DOHH2 (cell line): Measurements from ENCODE around the gene CXorf65.

ENCODE experiments used
- H3F3A ChIP-seq: fragments of 200-600 bp; sonication (generic), shearing (Covaris generic); 2 replicates; pipeline ENCODE4 v1.6.0; 2016; ENCODE audit warnings: antibody characterized with exemption, mild to moderate bottlenecking; ENCODE audit not compliant: control insufficient read depth, insufficient read depth
- H3K27ac ChIP-seq: fragments of 200-600 bp; sonication (generic); 2 replicates; pipeline ENCODE4 v1.5.1; 2014; ENCODE audit warnings: low read depth, mild to moderate bottlenecking, low read length, moderate library complexity
- H3K27me3 ChIP-seq: fragments of 200-600 bp; sonication (generic); 2 replicates; pipeline ENCODE4 v1.6.1; 2014; ENCODE audit warnings: mild to moderate bottlenecking, low read length, mixed read lengths; ENCODE audit not compliant: control insufficient read depth
- H3K36me3 ChIP-seq: fragments of 200-600 bp; sonication (generic); 2 replicates; pipeline ENCODE4 v1.6.1; 2014; ENCODE audit warnings: mild to moderate bottlenecking, low read length, moderate library complexity, mixed read lengths; ENCODE audit not compliant: control insufficient read depth
- H3K4me1 ChIP-seq: fragments of 200-600 bp; sonication (generic); 2 replicates; pipeline ENCODE4 v1.6.1; 2014; ENCODE audit warnings: mild to moderate bottlenecking, low read length, mixed read lengths; ENCODE audit not compliant: control insufficient read depth
- H3K4me2 ChIP-seq: fragments of 200-600 bp; sonication (generic); 2 replicates; pipeline ENCODE4 v1.6.0; 2014; ENCODE audit warnings: mild to moderate bottlenecking, low read length, moderate library complexity
- H3K4me3 ChIP-seq: fragments of 200-600 bp; sonication (generic); 2 replicates; pipeline ENCODE4 v1.5.1; 2014; ENCODE audit warnings: mild to moderate bottlenecking, low read length, mixed read lengths
- H3K79me2 ChIP-seq: fragments of 200-600 bp; sonication (generic); 2 replicates; pipeline ENCODE4 v1.6.1; 2014; ENCODE audit warnings: mild to moderate bottlenecking, low read length, mixed read lengths; ENCODE audit not compliant: control insufficient read depth
- H3K9me2 ChIP-seq: fragments of 200-600 bp; sonication (generic); replicated peaks from 2 replicates; pipeline ENCODE4 v1.6.1; 2014; ENCODE audit warnings: mild to moderate bottlenecking, low read length, mixed read lengths; ENCODE audit not compliant: control insufficient read depth
- H3K9me3 ChIP-seq: fragments of 200-600 bp; sonication (generic); 2 replicates; pipeline ENCODE4 v1.6.1; 2014; ENCODE audit warnings: antibody characterized with exemption, low read length, mixed read lengths; ENCODE audit not compliant: control insufficient read depth, insufficient read depth
- H4K20me1 ChIP-seq: fragments of 200-600 bp; sonication (generic); 2 replicates; pipeline ENCODE4 v1.6.0; 2014; ENCODE audit warnings: low read depth, mild to moderate bottlenecking, antibody characterized with exemption, low read length, moderate library complexity; ENCODE audit not compliant: control insufficient read depth, insufficient read depth
- EZH2phosphoT487 ChIP-seq: fragments of 200-600 bp; sonication (generic); IDR thresholded peaks from 2 replicates; pipeline ENCODE4 v1.6.1; 2017; ENCODE audit warnings: borderline replicate concordance, mild to moderate bottlenecking, antibody characterized with exemption, low read length, moderate library complexity, mixed read lengths
- TF ChIP-seq, protein P1 (sequence below): fragments of 200-600 bp; sonication (generic); IDR thresholded peaks from one replicate; pipeline ENCODE4 v1.5.1; 2014; ENCODE audit warnings: antibody characterized with exemption, mild to moderate bottlenecking, low read depth, low read length; ENCODE audit not compliant: poor library complexity, severe bottlenecking

CXorf65 gene

DNA sequence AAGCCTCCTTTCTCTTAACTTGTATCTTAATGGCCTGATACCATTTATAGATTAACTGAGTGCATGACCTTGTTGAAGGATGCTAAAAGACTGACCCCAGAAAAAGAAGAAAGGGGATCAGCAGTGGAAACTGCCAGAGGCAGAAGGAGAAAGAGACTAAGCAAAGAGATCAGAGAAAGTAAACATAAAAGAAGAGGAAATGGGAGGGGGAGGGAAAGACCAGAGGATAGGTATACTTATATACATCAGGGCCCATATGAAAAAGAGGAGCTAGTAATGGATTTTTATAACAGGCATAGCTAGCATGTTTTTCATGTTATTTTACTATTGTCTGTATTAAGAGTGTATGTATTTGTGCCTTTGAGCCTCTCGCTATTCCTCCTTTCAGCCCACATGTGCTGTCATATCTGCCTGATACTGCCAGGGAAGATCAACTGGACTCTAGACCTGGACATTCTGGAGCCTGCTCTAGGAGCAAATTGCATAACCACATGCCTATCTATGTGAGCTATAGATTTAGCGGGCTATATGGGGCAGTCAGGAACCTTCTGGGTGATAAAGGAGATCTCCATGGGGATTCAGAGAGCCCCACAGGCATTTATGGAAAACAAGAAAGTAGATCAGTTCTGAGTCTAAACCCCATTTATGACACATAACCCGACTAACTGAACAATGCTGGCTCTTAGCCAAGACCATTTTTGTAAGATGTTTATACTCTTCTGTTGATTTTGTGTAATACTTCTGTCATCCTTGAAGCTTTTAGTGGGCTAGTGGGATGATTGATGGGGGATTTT is 25.0 kb downstream of the CXorf65 start:
- Histone ChIP-seq H3K4me2 (no peak overlapping the region), H3K27ac (no peak overlapping the region)
- TF ChIP-seq EZH2phosphoT487: no peak
- TF ChIP-seq, protein P1, sequence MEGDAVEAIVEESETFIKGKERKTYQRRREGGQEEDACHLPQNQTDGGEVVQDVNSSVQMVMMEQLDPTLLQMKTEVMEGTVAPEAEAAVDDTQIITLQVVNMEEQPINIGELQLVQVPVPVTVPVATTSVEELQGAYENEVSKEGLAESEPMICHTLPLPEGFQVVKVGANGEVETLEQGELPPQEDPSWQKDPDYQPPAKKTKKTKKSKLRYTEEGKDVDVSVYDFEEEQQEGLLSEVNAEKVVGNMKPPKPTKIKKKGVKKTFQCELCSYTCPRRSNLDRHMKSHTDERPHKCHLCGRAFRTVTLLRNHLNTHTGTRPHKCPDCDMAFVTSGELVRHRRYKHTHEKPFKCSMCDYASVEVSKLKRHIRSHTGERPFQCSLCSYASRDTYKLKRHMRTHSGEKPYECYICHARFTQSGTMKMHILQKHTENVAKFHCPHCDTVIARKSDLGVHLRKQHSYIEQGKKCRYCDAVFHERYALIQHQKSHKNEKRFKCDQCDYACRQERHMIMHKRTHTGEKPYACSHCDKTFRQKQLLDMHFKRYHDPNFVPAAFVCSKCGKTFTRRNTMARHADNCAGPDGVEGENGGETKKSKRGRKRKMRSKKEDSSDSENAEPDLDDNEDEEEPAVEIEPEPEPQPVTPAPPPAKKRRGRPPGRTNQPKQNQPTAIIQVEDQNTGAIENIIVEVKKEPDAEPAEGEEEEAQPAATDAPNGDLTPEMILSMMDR: no peak

DNA sequence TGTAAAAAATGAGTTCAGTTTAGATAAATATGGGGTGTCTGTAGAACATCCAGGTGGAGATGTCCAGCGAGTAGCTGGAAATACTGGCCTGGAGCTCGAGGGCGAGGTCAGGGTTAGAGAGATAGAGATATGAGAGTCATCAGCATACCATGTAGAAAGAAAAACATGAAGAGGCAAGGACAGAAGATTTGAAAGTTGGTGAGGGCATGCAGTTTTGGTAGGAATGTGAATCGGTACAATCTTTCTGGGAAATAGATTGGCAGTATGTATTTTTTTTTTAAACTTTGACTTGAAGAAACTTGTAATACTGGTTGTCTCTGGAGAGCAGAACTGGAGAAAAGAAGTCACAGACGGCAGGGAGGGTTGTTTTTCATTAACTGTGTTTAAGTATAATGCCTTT is 36.0 kb downstream of the CXorf65 start:
- peaks cover 6% of the 10 kb centered on the region for H3K27me3 ChIP-seq
- no peak overlapping the region for H3K4me2 ChIP-seq
- H3K9me2 ChIP-seq: no peaks in the 10 kb centered on the region
- TF ChIP-seq, protein P1: no peak
- TF ChIP-seq EZH2phosphoT487: no peak
- no peaks in the 10 kb centered on the region for H3F3A ChIP-seq
- peaks cover 10% of the 10 kb centered on the region for H3K4me1 ChIP-seq
- H4K20me1 ChIP-seq: no peaks in the 10 kb centered on the region
- peaks cover 23% of the 10 kb centered on the region for H3K79me2 ChIP-seq
- H3K9me3 ChIP-seq: no peaks in the 10 kb centered on the region
- H3K36me3 ChIP-seq: no peaks in the 10 kb centered on the region
- no peak overlapping the region for H3K27ac ChIP-seq
- H3K4me3 ChIP-seq: no peak overlapping the region

More for the DNA sequence above, 25.0 kb downstream of the CXorf65 start:
- no peaks in the 10 kb centered on the region for H4K20me1 ChIP-seq
- no peaks in the 10 kb centered on the region for H3K79me2 ChIP-seq
- H3K9me3 ChIP-seq: no peaks in the 10 kb centered on the region
- no peaks in the 10 kb centered on the region for H3F3A ChIP-seq
- peaks cover 3% of the 10 kb centered on the region for H3K27me3 ChIP-seq
- no peak overlapping the region for H3K4me3 ChIP-seq
- no peaks in the 10 kb centered on the region for H3K36me3 ChIP-seq
- no peaks in the 10 kb centered on the region for H3K9me2 ChIP-seq
- no peaks in the 10 kb centered on the region for H3K4me1 ChIP-seq

DNA sequence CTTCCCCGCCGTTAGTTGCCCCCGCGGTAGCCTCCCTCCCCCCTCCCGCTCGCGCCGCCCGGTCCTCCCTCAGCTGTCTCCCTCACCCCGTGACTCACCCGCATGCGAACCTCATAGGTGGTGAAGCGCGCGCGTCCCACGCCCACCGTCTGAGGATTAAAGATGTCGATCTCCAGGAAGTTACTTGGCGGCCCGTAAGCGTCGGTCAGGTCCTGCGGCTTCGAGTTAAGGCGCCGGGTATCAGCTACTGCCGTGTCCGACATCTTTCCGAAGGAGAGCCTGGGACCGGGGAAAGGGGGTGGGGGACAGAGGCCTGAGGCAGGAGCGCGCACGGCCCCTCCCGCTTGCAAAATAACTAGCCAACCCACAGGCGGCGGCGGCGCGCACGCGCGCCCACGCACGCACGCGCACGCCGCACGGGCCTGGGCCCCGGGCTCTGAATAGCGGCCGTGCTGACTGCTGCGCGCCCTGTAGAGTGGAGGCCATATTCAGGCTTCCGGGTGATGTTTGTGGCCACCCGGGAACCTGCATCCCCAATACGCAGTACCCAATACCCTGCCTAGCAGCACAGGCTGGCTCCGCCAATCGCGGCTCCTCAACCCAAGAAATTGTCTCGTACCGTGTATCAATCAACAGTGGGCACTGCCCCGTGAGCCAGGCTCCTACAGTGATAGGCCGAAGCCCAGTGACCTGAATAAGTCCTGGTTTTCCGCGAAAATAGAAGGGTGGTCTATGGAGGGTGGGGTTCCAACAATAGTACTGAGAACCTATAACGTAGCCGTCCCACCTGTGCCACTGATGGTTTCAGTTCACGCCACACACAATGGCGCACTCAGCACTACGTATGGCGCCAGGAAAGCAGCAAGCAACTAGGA is 38.3 kb downstream of the CXorf65 start, which contains the start of gene SNX12:
Gene SNX12 (minus strand): TSS at position 291 of the 875 bp plus-strand sequence. CDS start 28 bp downstream, at position 263.
- peaks cover 30% of the 10 kb centered on the region for H3K79me2 ChIP-seq
- no peaks in the 10 kb centered on the region for H3K9me3 ChIP-seq
- H4K20me1 ChIP-seq: no peaks in the 10 kb centered on the region
- H3F3A ChIP-seq: no peaks in the 10 kb centered on the region
- no peak for TF ChIP-seq EZH2phosphoT487
- no peaks in the 10 kb centered on the region for H3K9me2 ChIP-seq
- peaks cover 10% of the 10 kb centered on the region for H3K4me1 ChIP-seq
- peak within 1 kb of the TSS; percentile 90 for H3K4me3 ChIP-seq
- H3K27me3 ChIP-seq: no peaks in the 10 kb centered on the region; the same call in 1 of the 2 replicates
- H3K27ac ChIP-seq: peak within 1 kb of the TSS; percentile 47
- H3K4me2 ChIP-seq: peak within 1 kb of the TSS; percentile 52
- H3K36me3 ChIP-seq: no peaks in the 10 kb centered on the region

DNA sequence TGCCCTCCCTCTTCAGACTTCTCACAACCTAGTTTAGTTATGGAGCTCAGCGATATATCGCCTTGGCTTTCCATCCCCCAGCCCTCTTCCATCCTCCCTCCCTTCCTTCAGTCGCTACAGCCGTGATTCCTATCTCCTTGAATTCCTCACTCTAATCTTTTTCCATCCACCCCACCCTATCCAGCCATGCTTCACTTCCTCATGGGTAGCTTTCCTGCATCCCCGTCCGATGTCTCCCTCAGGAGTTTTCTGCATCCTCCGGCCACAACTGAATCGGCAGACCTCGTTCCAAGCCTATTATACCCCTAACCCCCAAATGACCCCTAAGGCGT is 38.9 kb downstream of the CXorf65 start:
- H3K79me2 ChIP-seq: peaks cover 30% of the 10 kb centered on the region
- peaks cover 10% of the 10 kb centered on the region for H3K4me1 ChIP-seq
- peak overlapping the region; percentile 90 for H3K4me3 ChIP-seq
- H4K20me1 ChIP-seq: no peaks in the 10 kb centered on the region
- no peaks in the 10 kb centered on the region for H3K27me3 ChIP-seq
- H3K4me2 ChIP-seq: peak overlapping the region; percentile 52
- no peaks in the 10 kb centered on the region for H3F3A ChIP-seq
- no peaks in the 10 kb centered on the region for H3K9me2 ChIP-seq
- H3K36me3 ChIP-seq: no peaks in the 10 kb centered on the region
- TF ChIP-seq EZH2phosphoT487: no peak
- TF ChIP-seq, protein P1: no peak
- peak overlapping the region; percentile 47; the same call in 1 of the 2 replicates for H3K27ac ChIP-seq
- H3K9me3 ChIP-seq: no peaks in the 10 kb centered on the region
